HEK293T (cell line): Measurements from ENCODE around the gene ZMIZ2.

Experiments used
- ARNT ChIP-seq: fragments of 450-650 bp; IDR thresholded peaks from 2 replicates; pipeline ENCODE4 v1.6.1; 2017; ENCODE audit warnings: mild to moderate bottlenecking
- CTBP1 ChIP-seq: fragments of 450-650 bp; IDR thresholded peaks from 2 replicates; pipeline ENCODE4 v1.6.1; 2016; ENCODE audit warnings: borderline replicate concordance
- ELF4 ChIP-seq: fragments of 450-650 bp; IDR thresholded peaks from 2 replicates; pipeline ENCODE4 v1.6.1; 2017; ENCODE audit warnings: antibody characterized with exemption
- FOXA1 ChIP-seq: fragments of 450-650 bp; IDR thresholded peaks from 2 replicates; pipeline ENCODE4 v1.6.1; 2016; ENCODE audit warnings: mild to moderate bottlenecking
- FOXM1 ChIP-seq: fragments of 450-650 bp; IDR thresholded peaks from 2 replicates; pipeline ENCODE4 v1.6.1; 2017; ENCODE audit warnings: mild to moderate bottlenecking, borderline replicate concordance
- HDGF ChIP-seq: fragments of 450-650 bp; IDR thresholded peaks from 2 replicates; pipeline ENCODE4 v1.6.1; 2017; ENCODE audit warnings: antibody characterized with exemption, borderline replicate concordance
- L3MBTL2 ChIP-seq: fragments of 450-650 bp; conservative IDR thresholded peaks from 2 replicates; pipeline ENCODE4 v1.6.1; 2016; ENCODE audit warnings: mild to moderate bottlenecking
- PKNOX1 ChIP-seq: fragments of 450-650 bp; IDR thresholded peaks from 2 replicates; pipeline ENCODE4 v1.6.1; 2016
- SP1 ChIP-seq: fragments of 450-650 bp; IDR thresholded peaks from 2 replicates; pipeline ENCODE4 v1.6.1; 2017
- SUZ12 ChIP-seq: fragments of 450-650 bp; IDR thresholded peaks from 2 replicates; pipeline ENCODE4 v1.6.1; 2016; ENCODE audit warnings: mild to moderate bottlenecking
- TARDBP ChIP-seq: fragments of 450-650 bp; IDR thresholded peaks from 2 replicates; pipeline ENCODE4 v1.6.1; 2016

GRCh38 chr7:44819292-44819691 lies 70.6 kb downstream of the ZMIZ2 start:
- TF ChIP-seq SP1 (no peak), SUZ12 (no peak), ELF4 (no peak), TARDBP (no peak), FOXA1 (no peak), HDGF (no peak), ARNT (no peak), CTBP1 (no peak), FOXM1 (no peak), L3MBTL2 (no peak), PKNOX1 (peak; percentile 73)
